HTERT RPE-1 (cell line): ENCODE measurements around the gene MDM2.
"Not testable (repeated sequence)": the region's sequence is repeated elsewhere in the genome, so short reads cannot be mapped to it uniquely, and the experiment has no call there.

Experiments used
- in situ Hi-C: fragments of 300-500 bp; cut with MboI; formaldehyde crosslinking; loops from 4 replicates; pipeline ENCODE4 v1.14.3; 2020; ENCODE audit warnings: low sequenced_read_pairs

The MDM2 gene

DNA sequence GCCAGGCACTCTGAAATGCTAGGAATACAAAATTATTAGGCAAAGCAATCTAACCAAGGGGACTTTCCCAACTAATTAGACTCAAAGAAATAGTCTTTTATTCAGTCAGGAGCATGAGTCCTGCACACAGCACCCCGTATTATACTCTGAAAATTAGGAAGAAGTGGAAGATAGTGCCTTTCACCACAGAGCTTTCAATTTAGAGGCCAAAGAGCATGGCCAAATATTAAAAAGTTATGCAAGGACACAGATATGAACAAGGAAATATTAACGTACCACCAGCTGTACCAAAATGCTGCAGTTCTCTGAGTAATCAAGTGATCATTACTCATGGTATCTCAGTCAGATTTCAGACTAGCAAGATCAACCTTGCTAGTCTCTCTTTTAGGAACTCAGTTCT, 22.6 kb upstream of the MDM2 start:
- in situ Hi-C loops = no loop called here

DNA sequence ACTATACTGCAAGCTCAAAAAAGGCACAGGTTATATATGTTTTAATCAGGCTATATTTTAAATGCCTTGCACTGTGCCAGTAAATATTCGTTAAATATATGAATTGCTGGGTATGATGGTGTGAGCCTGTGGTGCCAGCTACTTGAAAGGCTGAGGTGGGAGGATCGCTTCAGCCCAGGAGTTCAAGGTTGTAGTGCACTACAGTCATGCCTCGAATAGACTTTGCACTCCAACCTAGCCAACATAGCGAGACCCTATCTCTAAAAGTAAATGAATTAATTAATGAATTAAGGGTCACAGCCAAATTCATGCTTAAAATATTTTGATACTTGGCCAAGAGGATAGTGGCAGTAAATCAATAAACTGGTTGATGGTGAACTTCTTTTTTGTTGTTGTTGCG, 22.2 kb upstream of the MDM2 start:
- in situ Hi-C loops = no loop called here

DNA sequence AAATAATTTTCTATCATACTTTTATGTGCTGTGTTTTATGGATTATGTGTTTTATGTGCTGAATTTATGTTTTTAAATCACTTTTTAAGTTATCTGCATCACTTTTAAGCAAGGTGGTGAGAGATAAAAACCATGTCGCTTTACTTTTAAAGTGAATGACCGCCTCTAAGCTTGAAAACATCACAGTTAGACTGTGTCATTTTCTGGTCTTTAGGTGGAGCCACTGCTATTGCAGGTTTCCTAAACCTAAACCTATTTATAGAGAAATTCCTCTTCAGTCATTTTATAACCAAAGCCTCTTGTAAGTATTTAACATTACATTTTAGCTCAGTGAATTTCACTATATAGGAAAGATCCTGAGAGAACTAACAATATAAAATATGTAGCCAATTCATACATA, 21.0 kb upstream of the MDM2 start:
- in situ Hi-C loops = no loop called here

DNA sequence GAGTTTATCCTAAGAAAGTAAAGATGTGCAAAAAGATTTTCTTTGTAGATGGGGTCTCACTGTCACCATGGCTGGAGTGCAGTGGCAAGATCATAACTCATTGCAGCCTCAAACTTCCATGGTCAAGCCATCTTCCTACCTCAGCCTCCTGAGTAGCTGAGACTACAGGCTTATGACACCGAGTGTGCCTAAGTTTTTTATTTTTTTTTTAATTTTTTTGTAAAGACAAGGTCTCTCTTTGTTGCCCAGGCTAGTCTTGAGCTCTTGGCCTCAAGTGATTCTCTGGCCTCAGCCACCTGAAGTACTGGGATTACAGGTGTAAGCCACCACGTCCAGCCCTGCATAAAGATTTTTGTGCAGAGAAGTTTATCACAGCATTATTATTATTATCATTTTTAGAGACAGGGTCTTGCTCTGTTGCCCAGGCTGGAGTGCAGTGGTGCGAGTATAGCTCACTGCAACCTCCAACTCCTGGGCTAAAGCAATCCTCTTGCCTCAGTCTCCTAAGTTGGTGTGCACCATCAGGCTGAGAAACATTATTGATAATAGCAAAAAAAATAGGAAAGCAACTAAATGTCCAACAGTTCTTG, 19.3 kb upstream of the MDM2 start:
- in situ Hi-C loops = no loop called here

DNA sequence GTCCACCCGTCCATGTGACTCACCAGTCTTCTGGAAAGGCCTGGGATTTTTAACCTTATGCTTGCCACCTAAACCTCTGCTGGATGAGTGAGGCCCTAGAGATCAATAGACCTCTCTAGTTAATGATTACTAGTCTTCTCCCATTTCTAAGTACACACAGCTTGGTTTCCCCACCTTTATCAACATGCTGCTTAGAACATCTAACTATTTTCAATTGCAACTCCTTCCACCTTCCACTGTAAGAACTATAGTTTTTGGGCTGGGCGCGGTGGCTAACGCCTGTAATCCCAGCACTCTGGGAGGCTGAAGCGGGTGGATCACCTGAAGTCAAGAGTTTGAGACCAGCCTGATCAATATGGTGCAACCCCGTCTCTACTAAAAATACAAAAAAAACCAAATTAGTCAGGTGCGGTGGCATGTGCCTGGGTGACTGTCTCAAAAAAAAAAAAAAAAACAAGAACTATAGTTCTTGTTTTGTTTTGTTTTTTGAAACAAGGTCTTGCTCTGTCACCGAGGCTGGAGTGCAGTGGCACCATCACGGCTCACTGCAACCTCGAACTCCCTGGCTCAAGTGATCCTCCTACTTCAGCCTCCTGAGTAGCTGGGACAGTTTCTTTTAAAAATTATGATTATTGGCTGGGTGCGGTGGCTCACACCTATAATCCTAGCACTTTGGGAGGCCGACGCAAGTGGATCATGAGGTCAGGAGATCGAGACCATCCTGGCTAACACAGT, 18.7 kb upstream of the MDM2 start:
- in situ Hi-C loops = no loop called here

DNA sequence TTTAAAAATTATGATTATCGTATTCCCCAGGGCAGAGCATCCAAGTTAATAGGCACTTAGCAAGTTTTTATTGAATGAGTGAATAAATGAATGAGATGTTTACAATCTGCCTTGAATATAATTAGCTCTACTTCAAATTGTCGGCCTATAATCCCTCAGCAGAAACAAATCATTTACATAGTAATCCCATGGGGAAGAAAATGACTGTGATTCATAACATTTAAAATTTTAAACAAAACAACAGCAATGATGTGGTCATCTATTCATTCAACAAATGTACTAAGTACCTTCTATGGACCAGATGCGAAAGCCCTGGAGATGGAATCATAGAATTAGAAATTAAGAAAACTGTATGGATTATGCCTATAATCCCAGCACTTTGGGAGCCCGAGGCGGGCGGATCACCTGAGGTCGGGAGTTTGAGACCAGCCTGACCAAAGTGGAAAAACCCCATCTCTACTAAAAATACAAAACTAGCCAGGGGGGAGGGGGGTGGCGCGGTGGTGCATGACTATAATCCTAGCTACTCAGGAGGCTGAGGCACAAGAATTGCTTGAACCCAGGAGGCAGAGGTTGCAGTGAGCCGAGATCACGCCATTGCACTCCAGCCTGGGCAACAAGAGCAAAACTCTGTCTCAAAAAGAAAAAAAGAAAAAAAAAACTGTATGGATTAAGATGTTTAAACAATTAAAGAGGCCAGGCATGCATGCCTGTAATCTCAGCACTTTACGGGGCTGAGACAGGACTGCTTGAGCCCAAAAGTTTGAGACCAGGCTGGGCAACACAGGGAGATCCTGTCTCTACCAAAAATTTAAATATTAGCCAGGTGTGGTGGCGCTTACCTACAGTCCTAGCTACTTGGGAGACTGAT, 17.7 kb upstream of the MDM2 start:
- in situ Hi-C loops = no loop called here

DNA sequence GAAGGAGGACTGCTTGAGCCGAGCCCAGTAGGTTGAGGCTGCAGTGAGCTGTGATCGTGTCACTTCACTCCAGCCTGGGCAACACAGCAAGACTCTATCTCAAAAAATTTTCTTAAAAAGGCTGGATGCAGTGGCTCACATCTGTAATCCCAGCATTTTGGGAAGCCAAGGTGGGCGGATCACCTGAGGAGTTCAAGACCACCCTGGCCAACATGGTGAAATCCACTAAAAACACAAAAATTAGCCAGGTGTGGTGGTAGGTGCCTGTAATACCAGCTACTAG, 17.1 kb upstream of the MDM2 start:
- in situ Hi-C loops = no loop called here

DNA sequence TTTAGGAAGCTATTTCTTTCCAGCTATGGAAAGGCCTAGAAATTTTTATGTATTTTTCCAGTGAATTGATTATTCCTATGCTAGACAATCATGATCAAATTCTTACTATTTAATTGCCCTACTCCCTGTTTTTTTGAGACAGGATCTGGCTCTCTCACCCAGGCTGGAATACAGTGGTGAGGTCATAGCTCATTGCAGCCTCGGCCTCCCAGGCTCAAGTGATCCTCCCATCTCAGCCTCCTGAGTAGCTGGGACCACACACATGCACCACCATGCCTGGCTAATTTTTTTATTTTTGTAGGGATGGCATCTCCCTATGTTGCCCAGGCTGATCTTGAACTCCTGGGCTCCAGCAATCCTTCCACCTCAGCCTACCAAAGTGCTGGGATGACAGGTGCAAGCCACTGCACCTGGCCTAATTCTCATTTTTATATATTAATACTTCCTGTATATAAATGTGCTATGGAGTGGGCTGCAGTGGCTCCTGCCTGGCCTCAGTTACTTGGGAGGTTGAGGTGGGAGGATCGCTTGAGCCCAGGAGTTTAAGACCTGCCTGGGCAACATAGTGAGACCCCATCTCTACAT, 16.0 kb upstream of the MDM2 start:
- in situ Hi-C loops = no loop called here

DNA sequence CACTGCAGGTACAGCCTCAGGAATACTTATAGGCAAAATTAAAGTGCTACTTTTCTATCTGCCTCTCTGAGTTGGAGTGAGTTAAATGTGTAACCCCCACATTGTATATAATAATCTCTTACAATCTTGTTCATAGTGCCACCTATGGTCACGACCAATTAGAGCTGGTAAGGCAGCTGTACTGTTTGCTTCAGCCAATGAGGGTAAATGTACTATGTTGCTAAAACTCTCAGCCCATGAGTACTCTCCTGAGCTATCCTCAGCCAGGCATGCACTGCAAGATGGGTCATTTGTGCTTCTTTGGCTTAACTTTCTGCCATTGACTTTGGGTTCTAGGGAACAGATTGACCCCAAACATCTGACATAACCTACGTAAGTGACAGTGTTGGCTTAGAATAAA, 15.0 kb upstream of the MDM2 start:
- in situ Hi-C loops = no loop called here

DNA sequence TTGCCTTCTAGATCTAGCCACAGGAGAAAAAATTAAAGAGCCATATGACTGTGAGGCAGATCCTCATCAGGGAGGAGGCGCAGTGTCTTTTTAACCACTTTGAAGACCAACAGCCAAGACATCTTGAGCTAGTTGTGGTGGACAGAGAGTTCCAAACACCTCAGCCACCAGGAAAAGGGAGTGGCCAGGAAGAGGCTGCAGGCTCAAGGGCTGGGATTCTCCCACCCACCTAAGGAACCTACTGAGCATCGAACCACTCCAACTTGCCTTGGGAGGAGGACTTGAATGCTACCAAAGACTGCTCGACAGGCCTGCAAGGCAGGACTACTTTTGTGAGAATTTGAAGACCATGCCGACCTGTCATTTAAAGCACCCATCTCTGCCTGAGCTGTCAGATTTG, 14.5 kb upstream of the MDM2 start:
- in situ Hi-C loops = no loop called here

DNA sequence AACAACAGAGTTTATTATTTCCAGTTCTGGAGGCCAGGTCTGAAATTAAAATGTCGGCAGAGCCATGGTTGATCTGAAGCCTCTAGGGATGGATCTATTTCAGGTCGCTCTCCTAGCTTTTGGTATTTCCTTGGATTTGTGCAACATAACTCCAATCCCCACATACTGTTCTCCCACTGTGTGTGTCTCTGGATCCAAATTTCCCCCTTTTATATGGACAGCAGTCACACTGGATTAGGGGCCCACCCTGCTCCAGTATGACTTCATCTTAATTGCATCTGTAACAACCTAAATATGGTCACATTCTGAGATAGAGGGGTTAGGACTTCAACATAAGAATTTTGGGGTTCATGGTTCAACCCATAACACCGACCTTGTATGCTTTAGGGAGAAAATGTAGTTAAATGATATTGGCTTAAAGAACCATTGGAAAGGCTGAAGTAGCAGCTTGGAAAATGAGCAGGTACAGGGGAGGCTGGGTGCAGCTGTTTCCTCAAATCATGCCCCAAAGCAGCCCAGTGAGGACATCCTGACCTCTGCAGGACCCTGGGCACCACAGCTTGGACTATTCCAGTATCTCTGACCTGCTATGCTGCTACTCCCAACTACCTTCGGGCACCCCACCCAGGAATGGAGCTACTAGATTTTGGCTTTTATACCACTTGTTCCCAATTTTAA, 13.9 kb upstream of the MDM2 start:
- in situ Hi-C loops = no loop called here

DNA sequence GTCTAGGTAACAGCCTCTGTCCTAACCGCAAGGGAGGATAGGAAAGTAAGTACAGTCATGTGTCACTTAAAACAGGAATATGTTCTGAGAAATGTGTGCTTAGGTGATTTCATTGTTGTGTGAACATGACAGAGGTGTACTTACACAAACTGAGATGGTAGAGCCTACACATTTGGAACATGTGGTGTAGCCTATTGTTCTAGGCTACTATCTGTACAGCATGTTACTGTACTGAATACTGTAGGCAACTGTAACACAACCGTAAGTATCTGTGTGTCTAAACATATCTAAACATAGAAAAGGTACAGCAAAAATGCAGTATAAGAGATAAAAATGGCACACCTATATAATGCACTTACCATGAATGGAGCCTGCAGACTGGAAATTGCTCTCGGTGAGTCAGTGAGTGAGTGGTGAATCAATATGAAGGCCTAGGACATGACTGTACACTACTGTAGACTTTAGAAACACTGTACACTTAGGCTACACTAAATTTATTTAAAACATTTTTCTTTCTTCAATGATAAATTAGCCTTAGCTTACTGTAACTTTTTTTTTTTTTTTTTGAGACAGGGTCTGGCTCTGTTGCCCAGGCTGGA, 13.2 kb upstream of the MDM2 start:
- in situ Hi-C loops = no loop called here

DNA sequence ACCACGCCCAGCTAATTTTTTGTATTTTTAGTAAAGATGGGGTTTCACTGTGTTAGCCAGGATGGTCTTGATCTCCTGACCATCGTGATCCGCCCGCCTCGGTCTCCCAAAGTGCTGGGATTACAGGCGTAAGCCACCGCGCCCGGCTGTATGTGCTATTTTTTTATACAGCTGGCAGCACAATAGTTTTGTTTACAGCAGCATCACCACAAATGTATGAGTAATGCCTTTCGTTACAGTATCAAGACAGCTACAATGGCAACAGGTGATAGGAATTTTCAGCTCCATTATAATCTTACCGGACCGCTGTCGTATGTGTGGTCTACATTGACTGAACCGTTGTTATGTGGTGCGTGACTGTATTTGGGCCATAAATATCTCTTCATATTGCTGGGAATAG, 11.6 kb upstream of the MDM2 start:
- in situ Hi-C loops = no loop called here

DNA sequence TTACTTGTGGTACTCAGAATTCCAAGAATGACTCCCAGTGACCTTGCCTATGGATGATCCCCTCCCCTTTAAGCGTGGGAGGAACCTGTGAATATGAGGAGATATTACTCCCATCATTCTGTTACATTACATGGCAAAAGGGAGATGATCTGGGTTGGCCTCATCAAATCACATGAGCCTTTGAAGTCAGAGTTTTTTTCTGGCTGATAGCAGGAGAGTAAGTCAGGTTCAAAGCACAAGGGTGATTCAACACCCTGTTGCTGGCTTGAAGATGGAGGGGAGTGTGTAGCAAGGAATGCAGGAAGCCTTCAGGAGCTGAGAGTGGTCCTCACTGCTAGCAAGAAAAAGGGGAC, 9.1 kb upstream of the MDM2 start:
- in situ Hi-C loops = no loop called here

DNA sequence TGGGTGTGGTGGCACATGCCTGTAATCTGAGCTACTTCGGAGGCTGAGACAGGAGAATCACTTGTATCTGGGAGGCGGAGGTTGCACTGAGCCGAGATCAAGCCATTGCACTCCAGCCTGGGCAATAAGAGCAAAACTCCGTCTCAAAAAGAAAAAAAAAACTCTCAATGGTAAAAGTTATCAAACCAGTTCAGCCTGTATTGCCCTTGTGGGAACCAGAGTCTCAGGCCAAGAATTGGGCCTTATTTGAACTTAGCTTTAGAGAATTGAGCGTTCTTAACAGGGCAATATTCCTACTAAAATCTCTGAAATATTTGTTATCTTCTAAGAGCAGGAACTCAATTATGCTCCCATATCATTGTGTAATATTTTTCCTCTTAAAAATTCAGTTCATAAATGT, 7.7 kb upstream of the MDM2 start:
- in situ Hi-C loops = no loop called here

DNA sequence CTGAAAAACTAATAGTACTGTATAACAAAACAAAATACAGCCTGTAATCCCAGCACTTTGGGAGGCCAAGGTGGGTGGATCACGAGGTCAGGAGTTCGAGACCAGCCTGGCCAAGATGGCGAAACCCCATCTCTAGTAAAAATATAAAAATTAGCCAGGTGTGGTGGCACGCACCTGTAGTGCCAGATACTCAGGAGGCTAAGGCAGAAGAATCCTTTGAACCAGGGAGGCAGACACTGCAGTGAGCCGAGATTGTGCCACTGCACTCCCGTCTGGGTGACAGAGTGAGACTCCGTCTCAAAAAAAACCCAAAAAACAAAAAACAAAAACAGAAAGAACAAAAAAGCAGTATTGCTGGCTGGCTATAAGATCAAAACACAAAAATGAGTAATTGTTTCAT, 6.9 kb upstream of the MDM2 start:
- in situ Hi-C loops = not testable (repeated sequence)

DNA sequence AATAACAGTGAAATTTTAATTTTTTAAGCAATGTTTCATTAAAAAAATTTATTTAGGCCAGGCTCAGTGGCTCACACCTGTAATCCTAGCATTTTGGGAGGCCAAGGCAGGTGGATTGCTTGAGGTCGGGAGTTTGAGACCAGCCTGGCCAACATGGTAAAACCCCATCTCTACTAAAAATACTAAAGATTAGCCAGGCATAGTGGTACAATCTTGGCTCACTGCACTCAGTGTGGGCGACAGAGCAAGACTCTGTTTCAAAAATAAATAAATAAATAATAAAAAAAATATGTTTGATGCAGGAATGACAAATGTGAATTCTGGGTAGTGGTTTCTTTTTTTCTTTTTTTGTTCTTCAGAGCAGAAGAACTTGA, 5.6 kb upstream of the MDM2 start:
- in situ Hi-C loops = not testable (repeated sequence)

DNA sequence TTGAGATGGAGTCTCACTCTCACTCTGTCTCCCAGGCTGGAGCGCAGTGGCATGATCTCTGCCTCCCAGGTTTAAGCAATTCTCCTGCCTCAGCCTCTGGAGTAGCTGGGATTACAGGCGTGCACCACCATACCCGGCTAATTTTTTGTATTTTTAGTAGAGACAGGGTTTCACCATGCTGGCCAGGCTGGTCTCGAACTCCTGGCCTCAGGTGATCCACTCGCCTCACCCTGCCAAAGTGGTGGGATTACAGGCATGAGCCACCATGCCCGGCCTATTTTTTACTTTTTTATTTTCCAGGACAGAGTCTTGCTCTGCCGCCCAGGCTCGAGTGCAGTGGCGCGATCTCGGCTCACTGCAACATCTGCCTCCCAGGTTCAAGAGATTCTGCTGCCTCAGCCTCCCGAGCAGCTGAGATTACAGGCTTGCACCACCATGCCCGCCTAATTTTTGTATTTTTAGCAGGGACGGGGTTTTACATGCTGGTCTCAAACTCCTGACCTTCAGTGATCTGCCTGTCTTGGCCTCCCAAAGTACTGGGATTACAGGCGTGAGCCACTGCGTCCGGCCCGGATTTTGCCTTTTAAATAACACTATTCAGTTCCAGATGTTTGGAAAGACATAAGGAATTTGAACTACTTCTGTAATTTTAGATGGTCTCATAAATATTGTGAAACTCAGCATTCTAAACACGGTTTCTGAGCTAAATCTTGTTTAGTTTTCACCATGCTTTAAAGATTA, 4.9 kb upstream of the MDM2 start:
- in situ Hi-C loops = not testable (repeated sequence)

DNA sequence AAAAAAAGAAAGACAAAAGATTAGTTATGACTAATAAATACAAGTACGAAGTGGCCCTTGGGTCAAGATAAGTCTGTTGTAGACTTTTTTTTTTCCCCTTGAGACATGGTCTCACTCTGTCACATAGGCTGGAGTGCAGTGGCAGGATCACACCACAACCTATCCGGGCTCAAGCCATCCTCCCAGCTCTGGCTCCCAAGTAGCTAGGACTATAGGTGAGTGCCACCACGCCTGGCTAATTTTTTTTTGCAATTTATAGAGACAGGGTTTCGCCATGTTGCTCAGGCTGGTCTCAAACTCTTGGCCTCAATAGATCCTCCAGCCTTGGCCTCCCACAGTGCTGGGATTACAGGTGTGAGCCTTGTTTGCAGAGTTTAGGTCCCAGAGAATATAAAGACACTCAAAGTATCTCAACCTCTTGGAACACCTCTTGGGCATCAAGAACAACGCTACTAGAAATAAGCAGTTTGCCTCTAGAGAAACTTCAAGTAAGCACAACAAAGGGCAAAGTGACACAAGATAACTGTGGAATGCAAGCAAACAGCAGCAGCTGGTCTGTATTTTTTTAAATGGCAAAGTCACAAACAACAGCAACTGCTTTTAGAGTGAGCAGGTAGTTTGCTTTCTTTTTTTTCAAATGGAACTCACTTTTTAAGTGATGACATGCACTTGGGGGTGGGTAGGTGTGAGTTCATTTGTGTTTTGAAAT, 3.9 kb upstream of the MDM2 start:
- in situ Hi-C loops = no loop called here
